Measurements from ENCODE around the gene TDP1. TPM values are rescaled to one million over a fixed set of nuclear protein-coding genes. Genes with fewer than 3 reads are reported as not detected.

The TDP1 gene
- total RNA-seq, 2 donors from 2014 or later = 11.2 to 21.4 TPM

- no peak for TF ChIP-seq CTCF (IDR thresholded peaks at IDR 0.05)
- Histone ChIP-seq H3K36me3 (no peaks in the 10 kb centered on the region), H3K27me3 (replicated peaks; ENCODE audit: insufficient read depth) (peaks cover 4% of the 10 kb centered on the region), H3K27ac (no peak overlapping the region), H3K4me3 (no peak overlapping the region), H3K9me3 (no peaks in the 10 kb centered on the region), H3K4me1 (ENCODE audit: control insufficient read depth in 1 of 2, low read depth in 2 of 2) (peaks cover 14 to 27% of the 10 kb centered on the region in 2 donors)
- ATAC-seq (ENCODE audit: insufficient number of reproducible peaks, low FRiP score, low read depth) = no peak
- DNase-seq (ENCODE audit: low spot score) = no peak
These were observed 103.2 kb downstream of the TDP1 start for GRCh38 chr14:90058876-90059458.

GRCh38 chr14:90060312-90060964 lies 104.7 kb downstream of the TDP1 start:
- H3K9me3 ChIP-seq = no peaks in the 10 kb centered on the region
- H3K4me1 ChIP-seq (ENCODE audit: control insufficient read depth in 1 of 2, low read depth in 2 of 2) = peaks cover 14 to 27% of the 10 kb centered on the region in 2 donors
- ATAC-seq (ENCODE audit: insufficient number of reproducible peaks, low FRiP score, low read depth) = no peak
- DNase-seq (ENCODE audit: low spot score) = no peak
- H3K36me3 ChIP-seq = no peaks in the 10 kb centered on the region
- no peak for TF ChIP-seq CTCF (IDR thresholded peaks at IDR 0.05)
- peak overlapping the region; percentile 74 for H3K4me3 ChIP-seq
- no peak overlapping the region for H3K27ac ChIP-seq
- H3K27me3 ChIP-seq (replicated peaks; ENCODE audit: insufficient read depth) = no peaks in the 10 kb centered on the region

GRCh38 chr14:90060965-90061684 lies 105.4 kb downstream of the TDP1 start:
- no peak for ATAC-seq (ENCODE audit: insufficient number of reproducible peaks, low FRiP score, low read depth)
- Histone ChIP-seq H3K27ac (no peak overlapping the region), H3K36me3 (no peaks in the 10 kb centered on the region), H3K27me3 (replicated peaks; ENCODE audit: insufficient read depth) (no peaks in the 10 kb centered on the region), H3K9me3 (no peaks in the 10 kb centered on the region), H3K4me1 (ENCODE audit: control insufficient read depth in 1 of 2, low read depth in 2 of 2) (peaks cover 14 to 27% of the 10 kb centered on the region in 2 donors), H3K4me3 (peak overlapping the region; percentile 74)
- no peak for DNase-seq (ENCODE audit: low spot score)
- TF ChIP-seq CTCF (IDR thresholded peaks at IDR 0.05) = no peak

GRCh38 chr14:90061685-90062126 lies 106.0 kb downstream of the TDP1 start, which contains the start of gene KCNK13:
Gene KCNK13, plus strand, starts transcription at chr14:90061994. Its CDS starts 212 bp downstream, at chr14:90062206.
- no peak within 1 kb of the TSS for H3K27ac ChIP-seq
- ATAC-seq (ENCODE audit: insufficient number of reproducible peaks, low FRiP score, low read depth) = no peak
- H3K27me3 ChIP-seq (replicated peaks; ENCODE audit: insufficient read depth) = no peaks in the 10 kb centered on the region
- H3K4me1 ChIP-seq (ENCODE audit: control insufficient read depth in 1 of 2, low read depth in 2 of 2) = peaks cover 14 to 27% of the 10 kb centered on the region in 2 donors
- no peaks in the 10 kb centered on the region for H3K9me3 ChIP-seq
- H3K4me3 ChIP-seq = peak within 1 kb of the TSS; percentile 74
- no peaks in the 10 kb centered on the region for H3K36me3 ChIP-seq
- DNase-seq (ENCODE audit: low spot score) = no peak
- no peak for TF ChIP-seq CTCF (IDR thresholded peaks at IDR 0.05)
